NCI-H1417 (cell line): ENCODE data around the gene SULT1C3.
"Not testable (repeated sequence)": the region's sequence is repeated elsewhere in the genome, so short reads cannot be mapped to it uniquely, and the experiment has no call there.

Experiments used
- DNase-seq, 3 experiments: peaks; one replicate each; lab custom pipeline; 2025; lab: John Stamatoyannopoulos, UW

The SULT1C3 gene

GRCh38 chr2:108244667-108245414, 5.1 kb downstream of the SULT1C3 start:
- DNase-seq: no peak

GRCh38 chr2:108253106-108253505, 13.3 kb downstream of the SULT1C3 start:
- DNase-seq: peak in 1 of 3 experiments; percentile 3

- DNase-seq: no peak
Measured at GRCh38 chr2:108257757-108258331, 18.1 kb downstream of the SULT1C3 start.

- DNase-seq: no peak
Measured at GRCh38 chr2:108260773-108261172, 21.0 kb downstream of the SULT1C3 start.

- DNase-seq: no peak
Measured at GRCh38 chr2:108262036-108262435, 22.3 kb downstream of the SULT1C3 start.

- DNase-seq: peak in 1 of 3 experiments; percentile 21
Measured at GRCh38 chr2:108263401-108263800, 23.6 kb downstream of the SULT1C3 start.

- no peak for DNase-seq
Measured at GRCh38 chr2:108266218-108266617, 26.4 kb downstream of the SULT1C3 start.

GRCh38 chr2:108267101-108267500, 27.3 kb downstream of the SULT1C3 start:
- DNase-seq: no peak

- no peak for DNase-seq
Measured at GRCh38 chr2:108268001-108268400, 28.2 kb downstream of the SULT1C3 start.

- DNase-seq: no peak
Measured at GRCh38 chr2:108270346-108270745, 30.6 kb downstream of the SULT1C3 start.

- no peak for DNase-seq
Measured at GRCh38 chr2:108270768-108271506, 31.2 kb downstream of the SULT1C3 start.

GRCh38 chr2:108271691-108272253, 32.0 kb downstream of the SULT1C3 start:
- DNase-seq: peak in 1 of 3 experiments; percentile 1

- DNase-seq: no peak
Measured at GRCh38 chr2:108278631-108279030, 38.9 kb downstream of the SULT1C3 start.

- DNase-seq: no peak
Measured at GRCh38 chr2:108279468-108279867, 39.7 kb downstream of the SULT1C3 start.

- DNase-seq: no peak
Measured at GRCh38 chr2:108280466-108280865, 40.7 kb downstream of the SULT1C3 start.

- DNase-seq: not testable (repeated sequence)
Measured at GRCh38 chr2:108284566-108284965, 44.8 kb downstream of the SULT1C3 start.

- no peak for DNase-seq
Measured at GRCh38 chr2:108285616-108286015, 45.8 kb downstream of the SULT1C3 start.

GRCh38 chr2:108287169-108287568, 47.4 kb downstream of the SULT1C3 start:
- no peak for DNase-seq

- DNase-seq: peak; percentile 32 to 72 (median 65)
Measured at GRCh38 chr2:108288534-108289106, 48.9 kb downstream of the SULT1C3 start, which contains the start of gene SULT1C2. Gene SULT1C2 (plus strand): TSS chr2:108288895. CDS start chr2:108293668, 4,773 bp downstream.

GRCh38 chr2:108293850-108294249, 54.1 kb downstream of the SULT1C3 start:
- DNase-seq: no peak

GRCh38 chr2:108297436-108298141, 57.8 kb downstream of the SULT1C3 start:
- DNase-seq: no peak
